Skeletal muscle satellite cell (primary cell): ENCODE measurements around the gene TMC7.
A peak's percentile ranks its signal among the peaks of the same experiment; 100 is the strongest.
"Not testable (repeated sequence)": the region's sequence is repeated elsewhere in the genome, so short reads cannot be mapped to it uniquely, and the experiment has no call there.

Source experiments
- H3K27me3 ChIP-seq: 2 replicates; pipeline ENCODE4 v1.7.0; 2013; ENCODE audit warnings: low read length; ENCODE audit not compliant: control insufficient read depth, insufficient read depth
- H3K36me3 ChIP-seq: 2 replicates; pipeline ENCODE4 v1.7.0; 2013; ENCODE audit warnings: mild to moderate bottlenecking, control low read depth, low read length; ENCODE audit not compliant: insufficient read depth
- H3K4me1 ChIP-seq: 2 replicates; pipeline ENCODE4 v1.7.0; 2013; ENCODE audit warnings: low read length; ENCODE audit not compliant: control insufficient read depth, insufficient read depth
- H3K4me2 ChIP-seq: 2 replicates; pipeline ENCODE4 v1.7.0; 2013; ENCODE audit warnings: mild to moderate bottlenecking, low read length
- H3K4me3 ChIP-seq: 2 replicates; pipeline ENCODE4 v1.7.0; 2013; ENCODE audit warnings: low read length
- H3K9ac ChIP-seq: 2 replicates; pipeline ENCODE4 v1.7.0; 2013; ENCODE audit warnings: mild to moderate bottlenecking, low read depth, low read length, moderate library complexity
- H3K9me3 ChIP-seq: replicated peaks from 2 replicates; pipeline ENCODE4 v1.7.0; 2013; ENCODE audit warnings: mild to moderate bottlenecking, control low read depth, low read length

The TMC7 gene

GRCh38 chr16:18985256-18985655 lies 1.5 kb downstream of the TMC7 start:
- H3K4me2 ChIP-seq, H3K27me3 ChIP-seq, H3K9me3 ChIP-seq, H3K9ac ChIP-seq, H3K4me3 ChIP-seq, H3K36me3 ChIP-seq, H3K4me1 ChIP-seq: not testable (repeated sequence)

GRCh38 chr16:18991731-18992130 lies 8.0 kb downstream of the TMC7 start:
- H3K9ac ChIP-seq, H3K9me3 ChIP-seq, H3K36me3 ChIP-seq, H3K4me1 ChIP-seq, H3K27me3 ChIP-seq, H3K4me2 ChIP-seq, H3K4me3 ChIP-seq: not testable (repeated sequence)

GRCh38 chr16:18993531-18993930 lies 9.8 kb downstream of the TMC7 start:
- not testable (repeated sequence) for H3K4me1 ChIP-seq, H3K4me3 ChIP-seq, H3K9ac ChIP-seq, H3K4me2 ChIP-seq, H3K36me3 ChIP-seq, H3K27me3 ChIP-seq, H3K9me3 ChIP-seq

GRCh38 chr16:18994181-18994580 lies 10.4 kb downstream of the TMC7 start:
- H3K9ac ChIP-seq, H3K9me3 ChIP-seq, H3K4me3 ChIP-seq, H3K4me2 ChIP-seq, H3K27me3 ChIP-seq, H3K36me3 ChIP-seq: not testable (repeated sequence)
- H3K4me1 ChIP-seq: peaks cover 12% of the 10 kb centered on the region

GRCh38 chr16:18995406-18995805 lies 11.7 kb downstream of the TMC7 start:
- not testable (repeated sequence) for H3K36me3 ChIP-seq, H3K9ac ChIP-seq, H3K4me3 ChIP-seq, H3K4me2 ChIP-seq, H3K27me3 ChIP-seq, H3K9me3 ChIP-seq
- peaks cover 16% of the 10 kb centered on the region for H3K4me1 ChIP-seq

GRCh38 chr16:18996536-18996935 lies 12.8 kb downstream of the TMC7 start:
- H3K36me3 ChIP-seq, H3K27me3 ChIP-seq, H3K4me3 ChIP-seq, H3K9me3 ChIP-seq, H3K4me2 ChIP-seq, H3K9ac ChIP-seq: not testable (repeated sequence)
- peaks cover 22% of the 10 kb centered on the region for H3K4me1 ChIP-seq

- not testable (repeated sequence) for H3K36me3 ChIP-seq, H3K27me3 ChIP-seq, H3K4me3 ChIP-seq, H3K4me2 ChIP-seq, H3K9ac ChIP-seq, H3K9me3 ChIP-seq
- H3K4me1 ChIP-seq: peaks cover 27% of the 10 kb centered on the region
Observed at GRCh38 chr16:18997001-18997400, 13.3 kb downstream of the TMC7 start.

- Histone ChIP-seq H3K4me1 (peaks cover 34% of the 10 kb centered on the region), H3K9me3 (no peaks in the 10 kb centered on the region), H3K36me3 (no peaks in the 10 kb centered on the region), H3K9ac (peak overlapping the region; percentile 38), H3K4me3 (no peak overlapping the region), H3K27me3 (no peaks in the 10 kb centered on the region), H3K4me2 (peak overlapping the region; percentile 17)
Observed at GRCh38 chr16:18999045-18999393, 15.3 kb downstream of the TMC7 start.

GRCh38 chr16:19001788-19002187 lies 18.1 kb downstream of the TMC7 start:
- no peaks in the 10 kb centered on the region for H3K36me3 ChIP-seq
- H3K27me3 ChIP-seq: no peaks in the 10 kb centered on the region
- peaks cover 47% of the 10 kb centered on the region for H3K4me1 ChIP-seq
- H3K9ac ChIP-seq: peak overlapping the region; percentile 61
- H3K9me3 ChIP-seq: no peaks in the 10 kb centered on the region
- H3K4me2 ChIP-seq: peak overlapping the region; percentile 11
- no peak overlapping the region for H3K4me3 ChIP-seq

- Histone ChIP-seq H3K9ac (no peak overlapping the region), H3K4me3 (no peak overlapping the region), H3K9me3 (no peaks in the 10 kb centered on the region), H3K27me3 (no peaks in the 10 kb centered on the region), H3K4me1 (peaks cover 47% of the 10 kb centered on the region), H3K4me2 (no peak overlapping the region), H3K36me3 (no peaks in the 10 kb centered on the region)
Observed at GRCh38 chr16:19003935-19004334, 20.2 kb downstream of the TMC7 start.

GRCh38 chr16:19005561-19006445 lies 22.1 kb downstream of the TMC7 start:
- H3K4me2 ChIP-seq: peak overlapping the region; percentile 12
- peak overlapping the region; percentile 38 for H3K9ac ChIP-seq
- peaks cover 41% of the 10 kb centered on the region for H3K4me1 ChIP-seq

More at GRCh38 chr16:19005561-19006445, 22.1 kb downstream of the TMC7 start:
- no peak overlapping the region for H3K4me3 ChIP-seq
- no peaks in the 10 kb centered on the region for H3K27me3 ChIP-seq
- H3K9me3 ChIP-seq: no peaks in the 10 kb centered on the region
- H3K36me3 ChIP-seq: peaks cover 5% of the 10 kb centered on the region
